Fibroblast of skin of back (primary cell): ENCODE measurements around the gene LMOD1.

Experiments used
- DNase-seq: peaks from one replicate; pipeline ENCODE4 v3.0.0-alpha.2; 2013

Gene LMOD1

DNA sequence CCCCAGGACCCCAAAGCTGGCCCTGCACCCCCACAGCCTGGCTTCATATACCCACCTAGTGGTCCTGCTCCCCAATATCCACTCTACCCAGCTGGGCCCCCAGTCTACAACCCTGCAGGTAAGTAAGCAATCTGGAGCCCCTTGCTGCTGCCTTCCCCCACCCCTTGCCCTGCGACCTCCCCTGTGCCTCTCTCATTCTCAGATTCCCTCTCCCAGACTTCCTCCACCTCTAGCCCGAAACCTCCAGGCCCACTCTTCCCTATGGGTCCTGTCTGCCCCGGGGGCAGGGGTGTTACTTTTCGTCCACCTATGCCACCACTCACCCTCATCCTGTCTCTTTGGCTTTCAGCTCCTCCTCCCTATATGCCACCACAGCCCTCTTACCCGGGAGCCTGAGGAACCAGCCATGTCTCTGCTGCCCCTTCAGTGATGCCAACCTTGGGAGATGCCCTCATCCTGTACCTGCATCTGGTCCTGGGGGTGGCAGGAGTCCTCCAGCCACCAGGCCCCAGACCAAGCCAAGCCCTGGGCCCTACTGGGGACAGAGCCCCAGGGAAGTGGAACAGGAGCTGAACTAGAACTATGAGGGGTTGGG is 54.8 kb downstream of the LMOD1 start:
- DNase-seq: no peak

DNA sequence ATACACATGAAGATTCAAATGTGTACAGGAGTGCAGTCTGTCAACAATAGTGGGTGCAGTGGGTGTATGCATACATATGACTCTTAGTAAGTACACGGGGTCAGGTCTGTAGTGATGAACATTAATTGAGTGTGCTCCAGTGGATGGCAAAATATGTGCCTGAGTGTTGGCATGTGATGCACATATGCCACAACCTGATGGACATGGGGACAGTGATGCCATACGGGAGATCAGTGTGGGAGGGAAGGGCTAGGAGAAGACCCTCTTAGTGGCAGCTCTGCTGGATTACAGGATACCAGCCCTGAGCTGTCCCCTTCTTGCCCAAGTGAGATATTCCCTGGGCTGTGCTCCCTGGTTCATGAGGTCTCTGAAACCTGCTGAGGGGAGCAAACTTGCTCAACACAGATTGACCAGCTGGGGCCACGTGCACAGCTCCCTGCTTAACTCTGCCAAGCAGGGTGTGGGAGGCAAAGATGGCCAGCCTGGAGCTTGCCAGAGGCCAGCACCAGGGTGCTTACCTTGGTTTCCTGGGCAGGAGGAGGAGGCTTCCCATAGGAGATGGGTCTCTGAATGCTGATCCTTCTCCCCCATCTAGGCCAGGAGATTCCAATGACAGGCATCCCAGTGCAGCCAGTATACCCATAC is 55.4 kb downstream of the LMOD1 start:
- no peak for DNase-seq

DNA sequence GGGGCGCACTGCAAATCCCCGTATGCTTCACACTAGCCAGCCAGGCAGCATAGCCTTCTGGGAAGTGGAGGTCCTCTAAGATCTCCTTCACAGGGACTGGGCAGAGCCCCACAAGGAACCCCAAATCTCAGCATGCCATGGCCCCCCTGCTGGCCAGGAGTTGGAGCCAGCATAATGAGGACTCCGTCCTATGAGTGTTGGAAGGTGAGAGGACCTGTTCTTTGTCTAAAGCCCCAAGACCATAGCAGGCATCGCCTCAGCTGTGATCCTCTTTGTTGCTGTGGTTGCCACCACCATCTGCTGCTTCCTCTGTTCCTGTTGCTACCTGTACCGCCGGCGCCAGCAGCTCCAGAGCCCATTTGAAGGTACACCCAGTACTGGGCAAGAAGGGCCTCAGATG is 56.1 kb downstream of the LMOD1 start:
- DNase-seq: no peak

DNA sequence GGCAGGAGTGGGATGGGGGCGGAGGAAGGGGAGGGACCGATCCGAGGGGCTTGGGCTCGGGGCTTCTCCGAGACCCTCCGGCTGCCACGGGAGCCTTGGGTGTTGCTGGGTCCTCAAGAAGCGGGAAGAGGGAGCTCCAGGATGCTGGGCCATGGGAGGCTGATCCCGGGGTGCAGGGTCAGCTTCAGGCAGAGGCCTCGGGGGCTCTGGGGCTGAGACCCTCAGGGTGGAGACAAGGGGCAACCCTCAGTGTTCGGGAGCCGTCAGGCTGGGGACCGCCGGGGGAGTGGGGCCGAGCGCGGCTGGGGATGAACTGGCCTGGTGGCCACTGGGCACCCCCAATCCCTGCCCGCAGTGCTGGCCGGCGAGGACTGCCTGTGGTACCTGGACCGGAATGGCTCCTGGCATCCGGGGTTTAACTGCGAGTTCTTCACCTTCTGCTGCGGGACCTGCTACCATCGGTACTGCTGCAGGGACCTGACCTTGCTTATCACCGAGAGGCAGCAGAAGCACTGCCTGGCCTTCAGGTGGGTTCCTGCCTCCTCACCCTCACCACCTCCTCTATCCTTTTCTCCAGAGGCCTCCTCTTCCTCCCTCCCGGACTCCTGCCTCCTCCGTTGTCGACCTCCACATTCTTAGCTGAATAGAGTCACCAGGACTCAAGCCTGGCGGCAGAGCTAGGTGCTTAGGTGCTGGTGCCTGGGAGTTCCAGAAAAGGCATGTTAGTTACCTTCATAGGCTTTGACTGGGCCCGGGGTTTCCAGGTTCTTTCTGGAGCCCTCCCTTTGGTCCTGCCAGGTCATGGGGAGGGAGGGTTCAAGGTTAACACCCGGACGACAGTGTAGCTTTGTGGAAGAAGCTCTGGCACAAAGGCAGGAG is 57.0 kb downstream of the LMOD1 start:
- no peak for DNase-seq

DNA sequence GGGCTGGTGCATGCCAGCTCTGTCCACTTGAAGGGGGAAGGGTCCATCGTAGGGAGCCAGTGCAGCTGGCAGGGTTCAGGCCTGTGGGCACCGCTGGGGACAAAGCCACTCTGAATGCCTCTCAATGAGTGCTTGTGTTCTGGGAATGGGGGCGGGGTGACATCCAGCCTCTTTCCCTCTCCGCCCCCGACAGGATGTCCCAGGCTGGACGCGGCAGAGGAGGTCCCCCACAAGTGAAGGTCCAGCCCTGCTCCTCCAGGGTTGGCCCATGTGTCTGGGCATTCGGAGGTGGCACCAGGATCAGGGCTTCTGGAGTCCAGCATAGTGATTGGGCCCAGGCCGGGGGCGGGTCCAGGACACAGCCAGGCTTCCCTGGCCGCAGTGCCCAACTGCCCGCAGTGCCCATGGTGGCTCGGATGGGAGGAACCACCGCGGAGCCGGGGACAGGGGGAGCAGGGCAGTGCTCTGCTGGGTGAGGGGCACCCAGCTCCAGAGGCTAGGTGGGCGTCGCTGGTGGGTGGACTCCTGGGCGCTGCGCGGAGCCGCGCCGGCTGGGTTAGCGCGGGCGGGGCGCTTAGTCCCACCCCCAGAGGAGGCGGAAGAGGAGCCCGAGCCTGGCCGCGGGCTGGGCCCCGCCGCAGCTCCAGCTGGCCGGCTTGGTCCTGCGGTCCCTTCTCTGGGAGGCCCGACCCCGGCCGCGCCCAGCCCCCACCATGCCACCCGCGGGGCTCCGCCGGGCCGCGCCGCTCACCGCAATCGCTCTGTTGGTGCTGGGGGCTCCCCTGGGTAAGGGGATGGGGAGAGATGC is 57.9 kb downstream of the LMOD1 start, which contains the start of gene SHISA4:
TSS of gene SHISA4 (plus strand) at position 617 of the 808 bp plus-strand sequence. CDS start at position 714, 97 bp downstream.
- peak; percentile 79 for DNase-seq

DNA sequence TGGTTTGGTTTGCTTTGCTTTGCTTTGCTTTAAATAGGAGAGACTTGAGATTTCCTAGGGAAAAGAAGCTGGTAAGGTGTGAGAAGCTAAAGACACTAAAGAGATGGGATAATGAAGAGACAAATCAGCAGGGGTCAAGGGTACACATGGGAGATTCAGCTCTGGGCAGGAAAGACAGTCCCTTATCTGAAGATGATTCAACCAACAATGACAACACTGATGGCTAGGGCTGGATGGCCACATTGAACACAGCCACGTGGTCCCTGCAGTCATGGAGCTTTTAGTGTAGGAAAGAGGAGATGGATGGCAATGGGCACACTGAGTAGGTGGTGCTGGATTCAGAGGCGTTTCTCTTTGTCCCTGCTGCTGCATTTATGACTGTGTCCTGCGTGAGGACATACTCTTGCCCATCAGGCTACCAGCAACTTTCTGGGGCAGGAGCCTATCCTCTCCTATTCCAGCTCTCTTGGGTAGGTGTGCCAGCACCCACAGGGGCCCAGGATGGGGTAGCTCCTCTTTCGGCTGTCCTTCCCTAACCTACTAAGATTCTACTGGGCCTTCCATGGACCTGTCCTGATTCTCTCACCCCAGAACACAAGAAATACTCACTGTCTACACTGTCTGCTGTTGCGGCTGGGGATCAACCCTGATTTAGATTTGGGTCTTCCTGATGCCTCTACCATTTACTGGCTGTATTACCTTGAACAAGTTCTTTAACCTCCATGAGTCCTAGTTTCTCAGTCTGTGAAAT is 59.1 kb downstream of the LMOD1 start:
- no peak for DNase-seq

DNA sequence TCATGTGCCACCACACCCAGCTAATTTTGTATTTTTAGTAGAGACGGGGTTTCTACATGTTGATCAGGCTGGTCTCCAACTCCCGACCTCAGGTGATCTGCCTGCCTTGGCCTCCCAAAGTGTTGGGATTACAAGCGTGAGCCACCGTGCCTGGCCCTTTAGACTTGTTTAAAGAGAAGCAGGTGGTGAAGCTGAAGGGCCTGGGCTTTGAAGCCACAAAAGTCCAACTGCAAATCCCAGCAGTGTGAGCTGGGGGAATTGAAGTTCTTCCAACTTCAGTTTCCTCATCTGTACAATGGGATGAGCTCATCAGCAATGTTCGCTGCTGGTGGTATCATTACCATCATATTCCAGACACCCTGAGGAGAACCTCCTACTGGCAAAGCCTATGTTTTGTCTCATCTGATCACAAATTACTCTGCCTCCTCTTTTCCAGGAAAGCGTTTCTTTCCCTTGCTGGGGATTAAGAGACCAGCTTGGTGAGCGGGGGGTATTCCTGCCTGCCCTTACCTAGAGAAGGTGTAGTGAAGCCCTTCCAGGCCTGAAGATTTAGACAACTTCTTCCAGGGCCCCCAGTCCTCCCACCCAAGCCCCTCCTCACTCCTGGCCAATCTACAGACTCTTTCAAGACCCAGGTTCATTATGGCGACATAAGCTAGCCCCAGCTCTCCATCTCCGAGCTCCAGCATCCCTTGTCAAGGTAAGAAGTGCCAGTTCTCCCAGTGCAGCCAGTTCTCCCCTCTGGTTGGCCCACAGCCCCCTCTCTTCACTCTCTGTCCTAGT is 60.1 kb downstream of the LMOD1 start:
- no peak for DNase-seq

DNA sequence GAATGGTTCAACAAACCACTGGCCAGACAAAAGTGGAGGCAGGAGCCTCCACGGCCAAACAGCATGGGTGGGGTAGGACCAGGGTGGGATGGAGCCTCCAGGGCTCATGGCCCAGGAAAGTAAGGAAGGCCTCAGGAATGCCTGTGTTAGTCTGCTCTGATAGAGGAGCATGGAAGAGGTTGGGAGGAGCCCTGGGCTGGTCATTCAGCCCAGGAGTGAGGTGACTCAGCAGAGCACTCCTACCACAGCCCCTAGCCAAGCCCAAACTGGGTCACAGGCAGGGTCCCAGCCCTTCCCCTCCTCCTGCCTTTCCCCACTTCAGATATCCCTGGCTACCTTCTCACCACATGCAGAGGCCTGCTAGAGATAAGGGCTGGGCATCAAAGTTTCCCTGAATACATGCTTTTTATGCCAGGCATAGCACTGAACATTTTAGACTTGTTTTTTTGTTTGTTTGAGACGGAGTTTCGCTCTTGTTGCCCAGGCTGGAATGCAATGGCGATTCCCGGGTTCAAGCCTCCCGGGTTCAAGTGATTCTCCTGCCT is 60.7 kb downstream of the LMOD1 start:
- DNase-seq: peak; percentile 69

DNA sequence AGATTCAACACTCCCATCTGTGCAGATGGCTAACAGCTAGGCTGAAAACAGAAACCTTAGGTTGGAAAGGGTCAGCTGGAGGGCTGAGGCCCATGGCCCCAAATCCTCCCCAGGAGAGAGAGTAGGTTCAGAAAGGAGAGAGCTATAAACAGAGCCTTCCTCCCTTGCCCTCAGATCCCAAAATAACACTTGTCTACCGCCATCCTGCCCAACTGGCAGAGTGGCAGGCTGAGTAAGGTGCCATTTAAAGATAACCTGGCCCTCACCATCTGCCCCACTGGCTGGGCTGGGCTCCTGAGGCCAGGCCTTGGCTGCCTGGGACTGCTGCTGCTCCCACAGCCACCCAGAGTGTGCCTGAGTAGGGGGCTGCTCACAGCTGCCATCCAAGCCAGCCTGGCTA is 61.9 kb downstream of the LMOD1 start:
- no peak for DNase-seq

DNA sequence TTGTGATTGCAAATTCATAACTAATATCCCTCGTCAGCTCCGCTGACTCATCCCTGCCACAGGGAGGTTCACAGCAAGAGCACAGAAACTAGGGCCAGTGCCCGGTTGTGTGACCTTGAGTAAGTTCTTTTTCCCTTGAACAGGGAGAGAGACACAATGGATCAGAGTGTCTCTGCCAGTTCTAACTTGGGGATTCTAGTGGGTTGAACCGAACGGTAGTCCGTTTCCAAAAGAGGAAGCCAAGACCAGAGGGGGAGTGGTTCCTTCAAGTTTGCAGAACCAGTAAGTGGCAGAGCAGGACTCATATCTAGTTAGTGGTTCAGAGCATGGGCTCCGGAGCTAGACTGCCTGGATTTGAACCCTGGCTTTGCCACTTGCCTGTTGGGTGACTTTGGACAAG is 62.6 kb downstream of the LMOD1 start:
- peak; percentile 60 for DNase-seq

DNA sequence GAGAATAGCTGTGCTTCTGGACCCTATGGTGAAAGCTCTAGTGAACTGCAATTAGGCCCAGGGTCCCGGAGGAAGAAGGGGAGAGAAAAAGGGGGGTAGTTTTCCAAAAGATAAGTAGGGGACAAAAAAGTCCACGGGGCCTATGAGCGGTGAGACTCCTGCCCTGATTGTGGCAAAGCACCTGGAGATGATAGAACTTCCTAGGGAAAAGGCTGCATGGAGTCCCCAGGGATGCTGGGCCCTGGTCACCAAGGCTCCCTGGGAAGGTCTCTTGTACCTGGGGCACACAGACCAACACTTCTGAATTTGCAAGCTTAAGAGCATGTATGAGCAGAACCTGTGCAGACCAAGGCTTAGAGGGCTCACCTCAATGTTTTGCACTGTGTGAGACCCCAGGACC is 63.1 kb downstream of the LMOD1 start:
- no peak for DNase-seq

DNA sequence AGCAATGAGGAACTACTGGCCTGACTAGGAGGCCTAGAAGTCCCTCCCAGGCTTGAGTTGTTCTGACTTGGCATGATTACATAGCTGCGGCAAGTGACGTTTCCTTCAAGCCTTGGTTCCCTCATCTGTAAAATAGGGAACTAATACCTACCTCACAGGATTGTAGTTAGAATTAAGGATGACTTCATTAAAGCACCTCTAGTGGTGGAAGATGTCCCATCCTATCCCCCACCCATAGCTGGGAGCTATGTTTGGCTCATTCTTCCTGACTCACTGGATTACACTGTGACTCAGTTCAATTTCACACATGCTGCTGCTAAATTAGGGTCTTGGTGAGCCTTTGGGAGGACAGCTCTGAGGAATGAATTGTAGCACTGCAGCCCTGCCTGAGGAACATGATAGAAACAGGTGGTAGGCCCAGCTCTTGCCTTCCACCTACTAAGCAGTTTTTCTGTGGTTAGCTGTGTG is 63.6 kb downstream of the LMOD1 start:
- DNase-seq: peak; percentile 91

DNA sequence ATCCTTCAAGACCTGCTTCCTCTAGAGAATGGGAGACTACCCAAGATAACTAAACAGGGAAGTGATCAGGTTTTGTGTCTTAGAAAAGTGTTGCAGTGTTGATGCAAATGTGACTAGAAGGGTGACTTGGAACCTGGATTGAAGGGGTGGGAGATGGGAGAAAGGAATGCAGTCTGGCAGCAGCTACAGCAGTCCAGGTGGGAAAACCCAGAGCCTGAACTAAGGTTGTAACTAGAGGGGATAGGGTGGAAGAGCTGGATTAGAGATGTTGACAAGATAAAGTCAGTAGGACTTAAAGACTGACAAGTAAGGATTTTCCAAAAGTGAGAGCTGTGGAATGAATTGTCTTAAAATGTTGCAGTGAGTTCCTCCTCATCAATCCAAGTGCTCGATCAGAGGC is 64.7 kb downstream of the LMOD1 start:
- no peak for DNase-seq

DNA sequence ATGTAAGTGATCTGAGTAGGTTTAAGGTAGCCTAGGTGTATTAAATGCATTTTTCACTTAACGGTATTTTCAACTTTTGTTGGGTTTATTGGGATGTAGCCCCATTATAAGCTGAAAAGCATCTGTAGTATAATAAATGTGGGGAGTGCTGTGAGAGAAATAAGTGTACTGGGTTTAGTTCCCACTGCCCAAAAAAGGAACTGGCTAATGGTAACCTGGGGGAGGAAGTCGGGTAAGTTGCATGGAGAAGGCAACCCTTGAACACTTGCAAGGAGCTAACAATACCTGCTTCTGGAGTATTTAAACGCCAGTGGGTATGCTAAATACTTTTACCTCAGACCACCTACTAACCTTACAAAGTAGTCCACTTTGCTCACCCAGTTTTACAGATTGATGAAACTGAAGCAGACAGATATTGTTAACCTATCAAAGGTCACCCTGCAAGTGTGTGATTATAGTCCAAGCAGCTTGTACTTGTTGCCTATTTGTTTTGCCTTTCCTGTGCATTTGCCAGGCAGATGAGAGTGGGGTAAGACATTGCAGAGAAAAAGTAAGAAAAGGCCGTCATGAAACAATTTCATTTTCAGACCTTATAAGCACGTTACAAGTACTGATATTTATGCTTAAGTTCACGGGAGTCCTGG is 65.3 kb downstream of the LMOD1 start:
- no peak for DNase-seq

DNA sequence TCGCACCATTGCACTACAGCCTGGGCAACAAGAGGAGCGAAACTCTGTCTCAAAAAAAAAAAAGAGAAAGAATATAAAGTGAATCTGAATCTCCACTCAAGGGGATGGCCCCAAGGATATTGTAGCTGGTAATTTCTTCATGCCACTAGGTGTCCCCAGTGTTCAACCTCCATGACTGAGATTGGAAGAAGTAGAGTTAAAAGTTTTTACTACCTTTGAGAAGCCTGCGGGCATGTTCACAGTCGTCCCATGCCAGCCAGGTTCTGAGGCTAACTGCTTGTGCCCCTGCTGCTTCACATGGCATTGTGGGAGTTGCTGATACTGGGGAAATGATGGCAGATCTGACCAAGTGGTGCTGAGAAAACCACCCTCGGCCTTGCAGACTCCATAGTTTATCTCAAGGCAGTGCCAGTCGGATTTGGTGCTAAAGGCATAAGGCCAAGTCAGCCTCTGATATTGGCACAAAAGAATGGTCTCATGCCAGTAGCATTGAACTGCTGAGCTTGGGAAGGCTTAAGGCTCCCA is 68.4 kb downstream of the LMOD1 start:
- peak; percentile 64 for DNase-seq

DNA sequence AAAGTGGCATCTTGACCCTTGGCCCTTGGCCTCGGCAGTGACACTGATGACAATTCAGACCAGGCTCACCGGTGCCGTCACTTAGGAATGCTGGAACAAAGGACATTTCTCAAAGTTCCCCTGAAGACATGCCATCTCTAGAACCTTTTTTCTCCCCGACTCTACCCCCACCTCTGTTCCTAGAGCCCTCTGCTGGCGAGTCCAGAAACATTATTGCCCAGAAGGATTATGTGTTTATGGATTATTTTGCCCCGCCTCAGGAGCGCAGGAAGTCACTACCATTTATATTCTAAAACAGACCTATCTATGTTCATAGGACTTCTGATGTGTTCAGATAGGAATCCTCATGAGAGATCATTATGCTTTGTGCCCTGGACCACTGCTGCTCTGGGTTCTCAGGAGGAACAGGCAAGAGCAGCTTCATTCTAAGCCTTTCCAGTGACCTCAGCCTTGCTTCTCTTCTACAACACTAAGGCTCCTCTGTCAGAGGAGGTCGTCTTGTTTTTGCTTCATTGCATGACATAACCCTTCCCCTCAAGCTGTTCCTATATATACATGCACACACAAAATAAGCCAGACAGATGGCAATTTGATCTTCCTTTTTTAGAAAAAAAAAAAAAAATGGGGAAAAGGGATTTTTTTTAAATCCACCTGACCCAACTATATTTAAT is 70.1 kb downstream of the LMOD1 start:
- peak; percentile 44 for DNase-seq

DNA sequence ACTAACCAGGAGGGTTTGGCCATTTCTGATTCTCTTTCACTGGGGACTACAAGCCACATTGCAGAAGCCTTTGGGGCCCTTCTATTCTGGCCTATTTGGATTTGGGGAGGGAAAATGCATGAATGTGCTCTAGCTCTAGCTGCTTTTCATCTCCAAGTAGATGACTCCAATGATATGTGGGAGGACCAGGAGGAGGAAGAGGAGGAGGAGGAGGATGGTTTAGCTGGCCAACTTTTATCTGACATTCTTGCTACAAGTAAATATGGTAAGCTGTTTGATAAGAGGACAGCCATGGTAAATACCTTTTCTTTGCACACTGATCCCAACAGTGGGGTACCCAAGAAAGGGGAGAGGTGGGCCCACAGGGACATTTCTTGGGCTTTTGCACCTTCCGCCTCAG is 71.7 kb downstream of the LMOD1 start:
- DNase-seq: no peak

DNA sequence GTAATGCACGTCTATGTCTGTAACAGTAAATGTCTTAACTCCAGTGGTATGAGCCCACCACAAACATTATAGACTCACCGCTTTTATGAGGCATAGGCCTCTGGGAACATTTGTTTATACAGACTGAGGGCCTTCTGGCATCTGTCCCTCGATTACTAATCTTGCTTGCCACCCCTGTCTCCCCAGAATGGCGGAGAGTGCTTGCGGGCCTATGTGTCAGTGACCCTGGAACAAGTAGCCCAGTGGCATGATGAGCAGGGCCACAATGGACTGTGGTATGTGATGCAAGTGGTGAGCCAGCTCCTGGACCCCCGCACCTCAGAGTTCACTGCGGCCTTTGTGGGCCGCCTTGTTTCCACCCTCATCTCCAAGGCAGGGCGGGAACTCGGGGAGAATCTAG is 76.0 kb downstream of the LMOD1 start:
- DNase-seq: no peak

DNA sequence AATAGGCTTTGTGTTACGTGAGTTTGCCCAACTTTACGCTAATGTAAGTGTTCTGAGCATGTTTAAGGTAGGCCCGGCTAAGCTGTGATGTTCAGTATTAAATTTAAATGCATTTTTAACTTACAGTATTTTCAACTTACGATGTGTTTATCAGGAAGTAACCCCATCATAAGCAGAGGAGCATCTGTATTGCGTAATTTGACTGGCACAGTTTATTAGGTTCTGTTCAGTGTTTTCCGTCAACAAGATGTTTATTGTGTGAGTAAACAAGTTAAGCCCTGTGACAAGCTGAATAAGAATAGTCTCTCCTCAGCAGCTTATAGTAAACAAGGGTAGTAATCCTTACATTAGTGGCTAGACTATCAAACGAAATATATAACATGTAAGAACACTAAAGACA is 84.9 kb downstream of the LMOD1 start:
- DNase-seq: no peak
